T-helper 22 cell (primary cell): ENCODE results near the gene OR2T3.
"Not testable (repeated sequence)": the region's sequence is repeated elsewhere in the genome, so short reads cannot be mapped to it uniquely, and the experiment has no call there.

Experiments
- DNase-seq: peaks from one replicate; pipeline ENCODE4 v3.0.0-alpha.2; 2020; ENCODE audit warnings: low read depth

The OR2T3 gene

DNA sequence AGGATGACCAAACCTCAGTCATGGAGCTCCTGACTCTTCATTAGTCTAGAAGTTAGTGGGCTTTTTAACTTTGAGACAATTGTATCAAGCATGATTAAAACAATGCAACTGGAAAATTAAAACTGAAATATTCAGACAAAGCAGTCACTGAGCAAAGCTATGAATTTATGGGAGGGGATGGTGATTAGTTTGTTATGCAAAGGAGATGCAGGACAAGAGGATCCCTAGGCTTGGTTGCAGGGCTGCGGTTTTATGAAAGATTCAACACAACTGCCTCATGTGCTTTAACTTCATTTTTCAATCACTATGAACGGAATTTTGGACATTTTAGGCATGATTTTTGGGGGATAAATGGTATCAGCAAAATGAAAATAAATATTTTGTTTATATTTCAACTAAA lies 1.0 kb upstream of the OR2T3 start:
- DNase-seq = not testable (repeated sequence)

DNA sequence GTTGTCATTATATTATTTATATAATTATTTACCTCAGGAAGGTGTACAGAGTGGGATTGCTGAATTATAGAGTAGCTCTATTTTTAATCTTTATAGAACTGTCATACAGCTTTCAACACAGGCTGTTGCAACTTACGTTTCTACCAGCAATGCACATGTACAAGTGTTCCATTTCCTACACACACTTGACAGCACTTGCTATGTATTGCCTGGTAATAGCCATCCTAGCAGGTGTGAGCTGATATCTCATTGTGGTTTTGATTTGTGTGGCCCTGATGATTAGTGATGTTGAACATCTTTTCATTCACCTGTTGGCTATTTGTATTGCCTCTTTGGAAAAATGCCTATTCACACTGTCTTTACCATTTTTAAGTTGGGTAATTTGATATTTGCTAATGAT lies 2.5 kb downstream of the OR2T3 start:
- DNase-seq = not testable (repeated sequence)

DNA sequence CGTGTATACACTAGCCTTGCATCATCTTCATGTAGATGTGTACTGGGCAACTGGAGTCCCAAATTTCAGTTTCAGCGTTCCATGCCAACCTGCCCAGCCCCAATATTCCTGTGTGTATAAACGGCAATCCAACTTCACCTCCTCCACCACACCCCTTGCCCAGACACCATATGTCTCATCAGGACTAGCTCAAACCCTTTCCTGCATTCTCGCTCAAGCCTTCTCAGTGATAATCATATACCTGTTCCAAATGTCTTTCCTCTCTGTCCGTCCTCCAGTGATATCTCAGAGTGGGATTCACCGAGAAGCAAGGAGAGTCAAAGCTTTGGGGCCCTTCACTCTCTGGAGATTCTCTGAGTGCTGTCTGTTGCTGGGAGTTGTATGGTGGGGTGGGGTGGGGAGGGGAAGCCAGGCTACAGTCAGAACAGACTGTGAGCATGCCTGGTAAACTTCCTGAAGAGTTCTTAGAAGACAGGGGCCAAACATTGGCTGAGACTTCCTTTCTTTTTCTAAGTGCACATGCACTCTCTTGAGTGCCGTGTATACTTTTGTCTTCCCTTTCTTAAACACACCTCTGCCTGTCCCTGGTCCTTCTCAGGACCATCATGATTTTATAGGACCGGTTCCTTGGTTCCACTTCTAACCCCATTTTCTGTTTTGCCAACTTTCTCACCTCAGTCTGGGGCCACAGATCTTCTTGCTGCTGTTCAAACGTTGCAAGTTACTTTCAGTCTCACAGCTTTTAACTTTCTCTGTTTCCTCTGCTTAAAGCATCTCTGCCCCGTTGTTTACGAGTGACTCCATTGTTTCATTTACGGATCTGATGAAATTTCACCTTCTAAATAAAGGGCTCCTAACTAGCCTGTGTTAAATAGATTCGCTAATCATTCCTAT lies 8.8 kb downstream of the OR2T3 start:
- not testable (repeated sequence) for DNase-seq

DNA sequence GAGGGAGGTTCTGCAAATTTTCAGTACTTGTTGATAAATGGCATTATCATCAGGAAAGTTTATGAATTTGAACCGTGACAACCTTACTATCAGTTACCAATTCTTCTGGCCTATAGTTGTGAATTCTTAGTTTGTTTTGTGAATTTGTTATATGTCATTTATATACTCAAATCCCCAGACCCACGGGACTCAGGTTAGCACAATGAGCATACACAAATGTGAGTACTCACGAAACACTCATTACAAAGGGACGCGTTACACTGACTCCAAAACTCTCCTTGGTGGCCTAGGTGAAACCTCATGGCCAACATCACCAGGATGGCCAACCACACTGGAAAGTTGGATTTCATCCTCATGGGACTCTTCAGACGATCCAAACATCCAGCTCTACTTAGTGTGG lies 15.1 kb downstream of the OR2T3 start, which contains the start of gene OR2T5:
OR2T5 (plus strand) TSS at position 301 of the 400 bp plus-strand sequence; CDS start at position 301, 0 bp downstream.
- DNase-seq = not testable (repeated sequence)

DNA sequence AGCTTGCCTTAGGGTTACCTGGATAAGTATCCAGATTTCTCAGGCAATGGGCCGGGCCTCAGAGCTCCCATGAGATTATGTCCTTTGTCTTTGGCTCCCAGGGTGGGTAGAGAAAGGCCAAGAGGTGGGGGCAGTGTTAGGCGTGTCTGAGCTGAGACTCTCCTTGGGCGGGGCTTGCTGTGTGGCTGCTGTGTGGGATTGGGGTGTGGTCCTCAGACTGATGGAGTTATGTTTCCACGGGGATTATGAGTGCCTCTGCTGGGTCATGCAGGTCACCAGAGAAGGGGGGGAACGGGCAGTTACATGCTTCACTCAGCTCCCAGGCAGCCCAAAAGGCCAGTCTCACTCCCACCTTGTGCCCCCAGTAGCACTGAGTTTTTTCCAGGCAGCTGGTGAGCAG lies 23.5 kb downstream of the OR2T3 start:
- not testable (repeated sequence) for DNase-seq

DNA sequence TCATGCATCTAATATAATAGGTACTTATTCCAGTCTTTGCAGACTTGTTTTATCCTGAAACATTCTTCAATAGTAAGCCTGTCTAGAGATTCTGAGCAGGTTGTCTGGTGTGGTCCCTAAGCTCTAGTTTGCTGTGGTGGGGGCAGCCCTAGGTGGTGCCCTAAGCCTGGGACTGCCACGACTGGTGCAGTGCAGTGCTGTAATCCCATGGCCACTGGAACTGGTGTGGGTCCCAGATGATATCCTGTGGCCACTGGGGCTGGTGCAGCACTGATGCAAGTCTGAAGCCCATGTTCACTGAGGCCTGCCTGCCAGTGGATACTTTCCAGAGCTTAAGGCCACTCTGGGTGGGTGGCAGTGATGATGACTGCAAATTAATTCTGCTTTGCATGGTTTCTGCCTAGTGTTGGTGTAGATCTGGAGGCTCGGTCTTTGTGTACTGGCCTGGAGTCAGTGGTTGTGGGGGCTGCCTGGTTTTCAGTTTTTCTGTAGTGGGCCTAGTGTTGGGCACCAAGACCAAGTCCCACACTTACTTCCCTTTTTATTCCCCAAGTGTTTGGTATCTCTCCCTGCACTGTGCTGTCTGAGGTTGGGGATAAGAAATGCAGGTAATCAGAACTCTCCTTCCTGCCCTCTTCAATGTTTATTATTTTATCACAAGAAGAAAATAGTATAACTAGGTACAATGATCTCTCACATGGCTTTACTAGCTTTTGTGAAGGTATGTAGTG lies 27.3 kb downstream of the OR2T3 start:
- not testable (repeated sequence) for DNase-seq

DNA sequence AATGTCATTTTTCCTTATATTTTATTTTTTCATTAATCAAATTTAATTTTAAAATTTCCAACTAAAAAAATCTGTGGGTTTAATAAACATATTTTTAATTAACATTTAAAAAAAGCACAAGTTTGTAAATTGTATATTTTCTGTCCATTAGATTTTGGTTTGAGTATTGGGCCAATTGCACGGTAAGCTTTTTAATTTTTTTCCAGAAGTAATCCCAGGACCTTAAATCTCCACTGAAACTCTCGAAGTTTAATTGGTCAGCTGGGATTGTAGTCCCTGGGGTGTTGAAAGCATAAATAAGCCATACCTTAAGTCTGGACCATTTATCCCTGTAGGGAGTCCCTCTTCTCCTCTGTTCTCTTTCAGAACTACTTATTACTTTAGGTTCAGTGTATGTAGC lies 34.6 kb downstream of the OR2T3 start, which contains the start of gene OR2G6:
OR2G6 (plus strand) TSS at position 301 of the 400 bp plus-strand sequence. CDS start 13,574 bp downstream, outside the sequence.
- DNase-seq = not testable (repeated sequence)

DNA sequence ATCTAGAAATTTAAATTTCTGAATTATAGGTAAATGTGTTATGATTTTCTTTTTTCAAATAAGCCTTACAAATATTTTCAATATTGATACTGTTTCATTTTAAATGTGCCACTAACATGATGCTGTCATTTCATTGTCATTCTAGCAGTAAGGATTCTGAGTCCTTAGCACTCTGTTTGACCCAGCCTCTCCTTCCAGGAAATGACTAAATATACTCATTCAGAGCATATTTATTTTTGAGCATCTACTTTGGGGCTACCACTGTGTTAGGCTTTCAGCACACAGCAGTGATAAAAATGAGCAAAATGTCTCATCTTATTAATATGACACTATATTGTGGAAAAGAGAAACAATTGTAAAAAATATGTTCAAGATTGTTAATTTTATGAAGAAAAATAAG lies 37.1 kb downstream of the OR2T3 start:
- DNase-seq = not testable (repeated sequence)

DNA sequence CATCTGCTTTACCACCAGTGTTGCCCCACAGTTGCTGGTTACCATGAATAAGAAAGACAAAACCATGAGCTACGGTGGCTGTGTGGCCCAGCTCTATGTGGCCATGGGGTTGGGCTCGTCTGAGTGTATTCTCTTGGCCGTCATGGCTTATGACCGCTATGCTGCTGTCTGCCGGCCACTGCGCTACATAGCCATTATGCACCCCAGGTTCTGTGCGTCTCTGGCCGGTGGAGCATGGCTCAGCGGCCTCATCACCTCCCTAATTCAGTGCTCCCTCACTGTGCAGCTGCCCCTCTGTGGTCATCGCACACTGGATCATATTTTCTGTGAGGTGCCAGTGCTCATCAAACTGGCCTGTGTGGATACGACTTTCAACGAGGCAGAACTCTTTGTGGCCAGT lies 48.7 kb downstream of the OR2T3 start:
- no peak for DNase-seq
